Breast epithelium (tissue), 4 donors: ENCODE results near the gene XYLT1. TPM values are rescaled to one million over a fixed set of nuclear protein-coding genes. Genes with fewer than 3 reads are reported as not detected.

Source experiments
- DNase-seq, 2 donors: peaks; one replicate each; pipeline ENCODE4 v3.0.0-alpha.2; 2019; ENCODE audit warnings: low spot score in 2 of 2
- H3K27ac ChIP-seq, 2 donors: fragments of 200-600 bp; sonication (generic) in 1 of 2; one replicate each; pipeline ENCODE4 v1.5.1; 2016 to 2019; ENCODE audit warnings: mild to moderate bottlenecking in 1 of 2
- H3K27me3 ChIP-seq, 2 donors: fragments of 200-600 bp; sonication (generic) in 1 of 2; one replicate each; pipeline versions ENCODE4 v1.5.1 to v1.6.0; 2017 to 2019; ENCODE audit warnings: control low read depth in 1 of 2, mild to moderate bottlenecking in 1 of 2
- H3K36me3 ChIP-seq: fragments of 200-600 bp; one replicate; pipeline ENCODE4 v1.5.1; 2019
- H3K4me1 ChIP-seq, 2 donors: fragments of 200-600 bp; sonication (generic); one replicate each; pipeline ENCODE4 v1.5.1; 2016 to 2019; ENCODE audit warnings: control low read depth in 1 of 2
- H3K4me3 ChIP-seq, 3 donors: fragments of 200-600 bp; sonication (generic); 1 replicate in 2 of 3; 2 replicates in 1 of 3; pipeline ENCODE4 v1.5.1; 2016 to 2019; ENCODE audit warnings: mild to moderate bottlenecking in 3 of 3, moderate library complexity in 2 of 3
- H3K9me3 ChIP-seq, 2 donors: fragments of 200-600 bp; sonication (generic) in 1 of 2; one replicate each; pipeline ENCODE4 v1.5.1; 2016 to 2019; ENCODE audit warnings: control low read depth in 1 of 2
- POLR2A ChIP-seq: fragments of 450-650 bp; IDR thresholded peaks from one replicate; pipeline ENCODE4 v1.6.1; 2016; ENCODE audit warnings: antibody characterized with exemption, mild to moderate bottlenecking, moderate library complexity
- POLR2AphosphoS5 ChIP-seq, 3 donors: sonication (generic); formaldehyde crosslinking; IDR thresholded peaks; one replicate each; pipeline ENCODE4 v1.6.1; 2017; ENCODE audit warnings: antibody characterized with exemption in 3 of 3
- intact Hi-C: fragments of 100-400 bp; cut with DNase I; formaldehyde crosslinking; loops from one replicate; pipeline ENCODE4 v1.15.1; 2023; ENCODE audit warnings: low total_unique reads
- total RNA-seq, 3 donors: library from RNA; depleted of rRNA; stranded (reverse); fragments of >200 nt; gene quantifications; one replicate each; pipeline ENCODE4 v1.1.0, GENCODE V29; 2016
- TF ChIP-seq, protein P1 (sequence below), 3 donors: fragments of 450-650 bp; IDR thresholded peaks; one replicate each; pipeline ENCODE4 v1.5.1; 2016 to 2017; ENCODE audit warnings: antibody characterized with exemption in 3 of 3, mild to moderate bottlenecking in 3 of 3, moderate library complexity in 3 of 3

XYLT1 gene
- total RNA-seq, 3 donors from 2014 or later = 11.9 to 32.8 (median 13.8) TPM

- Histone ChIP-seq H3K4me1 (peaks cover 4 to 15% of the 10 kb centered on the region in 2 donors), H3K4me3 (no peak overlapping the region), H3K9me3 (no peaks in the 10 kb centered on the region), H3K36me3 (no peaks in the 10 kb centered on the region), H3K27me3 (no peaks in the 10 kb centered on the region), H3K27ac (peak overlapping the region; percentile 90 to 91)
- DNase-seq = no peak
- TF ChIP-seq POLR2A (no peak), POLR2AphosphoS5 (IDR thresholded peaks at IDR 0.05) (no peak)
- TF ChIP-seq, protein P1, sequence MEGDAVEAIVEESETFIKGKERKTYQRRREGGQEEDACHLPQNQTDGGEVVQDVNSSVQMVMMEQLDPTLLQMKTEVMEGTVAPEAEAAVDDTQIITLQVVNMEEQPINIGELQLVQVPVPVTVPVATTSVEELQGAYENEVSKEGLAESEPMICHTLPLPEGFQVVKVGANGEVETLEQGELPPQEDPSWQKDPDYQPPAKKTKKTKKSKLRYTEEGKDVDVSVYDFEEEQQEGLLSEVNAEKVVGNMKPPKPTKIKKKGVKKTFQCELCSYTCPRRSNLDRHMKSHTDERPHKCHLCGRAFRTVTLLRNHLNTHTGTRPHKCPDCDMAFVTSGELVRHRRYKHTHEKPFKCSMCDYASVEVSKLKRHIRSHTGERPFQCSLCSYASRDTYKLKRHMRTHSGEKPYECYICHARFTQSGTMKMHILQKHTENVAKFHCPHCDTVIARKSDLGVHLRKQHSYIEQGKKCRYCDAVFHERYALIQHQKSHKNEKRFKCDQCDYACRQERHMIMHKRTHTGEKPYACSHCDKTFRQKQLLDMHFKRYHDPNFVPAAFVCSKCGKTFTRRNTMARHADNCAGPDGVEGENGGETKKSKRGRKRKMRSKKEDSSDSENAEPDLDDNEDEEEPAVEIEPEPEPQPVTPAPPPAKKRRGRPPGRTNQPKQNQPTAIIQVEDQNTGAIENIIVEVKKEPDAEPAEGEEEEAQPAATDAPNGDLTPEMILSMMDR (IDR thresholded peaks at IDR 0.05) = no peak
- intact Hi-C loops = no loop called here
Observed at GRCh38 chr16:17313793-17314547, 156.8 kb downstream of the XYLT1 start.

- intact Hi-C loops = no loop called here
- Histone ChIP-seq H3K4me1 (peaks cover 4 to 15% of the 10 kb centered on the region in 2 donors), H3K27ac (peak overlapping the region; percentile 90 to 91), H3K9me3 (no peaks in the 10 kb centered on the region), H3K4me3 (no peak overlapping the region), H3K36me3 (no peaks in the 10 kb centered on the region), H3K27me3 (no peaks in the 10 kb centered on the region)
- DNase-seq = peak; percentile 71 to 96
- TF ChIP-seq POLR2A = no peak
- TF ChIP-seq, protein P1 (IDR thresholded peaks at IDR 0.05) = no peak
- TF ChIP-seq POLR2AphosphoS5 (IDR thresholded peaks at IDR 0.05) = peak; percentile 24 to 61 (median 46)
Observed at GRCh38 chr16:17313085-17313611, 157.6 kb downstream of the XYLT1 start.

DNA sequence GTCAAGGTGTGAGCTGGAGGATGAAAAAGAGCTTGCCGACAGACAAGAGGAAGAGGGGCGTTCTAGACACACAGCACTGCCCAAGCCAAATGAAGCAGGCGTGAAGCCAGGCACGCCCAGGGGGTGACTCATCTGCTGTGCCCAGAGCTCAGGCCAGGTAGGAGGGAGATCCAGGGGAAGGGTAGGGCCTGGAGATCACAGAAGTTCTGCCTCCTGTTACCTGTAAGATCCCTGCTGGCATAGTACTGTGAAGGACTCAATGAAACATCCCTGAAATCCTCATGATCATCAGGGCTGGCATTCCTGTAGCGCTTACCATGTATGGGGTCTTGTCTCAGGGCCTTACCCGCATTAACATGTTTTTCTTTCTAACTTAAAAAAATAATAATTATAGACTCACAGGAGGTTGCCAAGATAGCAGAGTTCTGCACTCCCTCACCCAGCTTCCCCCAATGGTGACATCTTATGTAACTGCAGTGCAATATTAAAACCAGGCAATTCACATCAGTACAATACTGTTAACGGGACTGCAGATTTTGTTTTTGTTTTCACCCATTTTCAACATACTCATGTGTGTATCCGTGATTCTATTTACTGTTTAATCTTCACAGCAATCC is 158.6 kb downstream of the XYLT1 start:
- Histone ChIP-seq H3K9me3 (no peaks in the 10 kb centered on the region), H3K27ac (peak overlapping the region; percentile 90 to 91), H3K4me1 (peaks cover 4 to 15% of the 10 kb centered on the region in 2 donors), H3K4me3 (no peak overlapping the region), H3K27me3 (no peaks in the 10 kb centered on the region), H3K36me3 (no peaks in the 10 kb centered on the region)
- peak; percentile 71 to 90 for DNase-seq
- intact Hi-C loops = no loop called here
- no peak for TF ChIP-seq POLR2AphosphoS5 (IDR thresholded peaks at IDR 0.05)
- TF ChIP-seq, protein P1 (IDR thresholded peaks at IDR 0.05) = no peak
- no peak for TF ChIP-seq POLR2A

DNA sequence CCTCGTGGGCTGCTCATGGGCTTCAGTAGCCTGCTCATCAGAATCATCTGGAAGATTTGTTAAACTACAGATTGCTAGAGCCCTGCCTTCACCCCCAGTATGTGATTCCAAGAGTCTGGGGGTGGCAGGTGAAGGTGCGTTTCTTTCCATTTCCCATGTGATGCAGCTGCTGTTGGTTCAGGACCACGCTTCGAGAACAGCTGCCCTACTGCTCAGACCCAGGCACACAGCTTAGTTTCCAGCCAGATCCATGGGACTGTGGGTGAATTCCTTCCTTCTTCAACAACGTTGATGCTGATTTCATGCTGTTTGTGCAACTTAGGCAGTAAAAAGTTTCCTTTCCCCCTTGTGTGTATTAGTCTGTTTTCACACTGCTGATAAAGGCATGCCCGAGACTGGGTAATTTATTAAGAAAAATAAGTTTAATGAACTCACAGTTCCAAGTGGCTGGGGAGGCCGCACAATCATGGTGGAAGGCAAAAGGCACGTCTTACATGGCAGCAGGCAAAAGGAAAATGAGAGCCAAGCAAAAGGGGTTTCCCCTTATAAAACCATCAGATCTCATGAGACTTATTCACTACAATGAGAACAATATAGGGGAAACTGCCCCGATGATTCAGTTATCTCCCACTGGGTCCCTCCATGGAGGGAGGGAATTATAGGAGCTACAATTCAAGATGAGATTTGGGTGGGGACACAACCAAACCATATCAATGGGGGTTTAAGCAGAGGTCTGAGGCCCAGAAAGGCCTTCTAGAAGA is 159.2 kb downstream of the XYLT1 start:
- no peak for DNase-seq
- intact Hi-C loops = no loop called here
- Histone ChIP-seq H3K27me3 (no peaks in the 10 kb centered on the region), H3K36me3 (no peaks in the 10 kb centered on the region), H3K4me1 (peaks cover 4 to 15% of the 10 kb centered on the region in 2 donors), H3K4me3 (no peak overlapping the region), H3K27ac (peak overlapping the region; percentile 90 to 91), H3K9me3 (no peaks in the 10 kb centered on the region)
- TF ChIP-seq, protein P1 (IDR thresholded peaks at IDR 0.05) = no peak
- TF ChIP-seq POLR2A (no peak), POLR2AphosphoS5 (IDR thresholded peaks at IDR 0.05) (no peak)
